IPS DF 6.9 (cell line): ENCODE data around the gene SERINC4.
"Not testable (repeated sequence)": the region's sequence is repeated elsewhere in the genome, so short reads cannot be mapped to it uniquely, and the experiment has no call there.

Source experiments
- DNase-seq: peaks from one replicate; pipeline ENCODE4 v3.0.0-alpha.2; 2013; ENCODE audit warnings: low read depth, low spot score
- H3K27ac ChIP-seq: one replicate; pipeline ENCODE4 v1.5.1; 2013; ENCODE audit warnings: low read length, control low read depth
- H3K27me3 ChIP-seq: 2 replicates; pipeline ENCODE4 v1.6.1; 2013; ENCODE audit warnings: mild to moderate bottlenecking, low read length; ENCODE audit not compliant: control insufficient read depth, insufficient read depth
- H3K36me3 ChIP-seq: 2 replicates; pipeline ENCODE4 v1.6.1; 2013; ENCODE audit warnings: low read length; ENCODE audit not compliant: control insufficient read depth, insufficient read depth
- H3K4me1 ChIP-seq: 2 replicates; pipeline ENCODE4 v1.6.1; 2013; ENCODE audit warnings: low read length; ENCODE audit not compliant: control insufficient read depth, insufficient read depth
- H3K4me3 ChIP-seq: 2 replicates; pipeline ENCODE4 v1.5.1; 2013; ENCODE audit warnings: mild to moderate bottlenecking, low read length
- H3K9me3 ChIP-seq: 2 replicates; pipeline ENCODE4 v1.6.1; 2013; ENCODE audit warnings: low read length, inconsistent platforms; ENCODE audit not compliant: control insufficient read depth, insufficient read depth
- WGBS: extraction: QIAGEN DNeasy Blood & Tissue Kit; methylation state at CpG from one replicate; pipeline ENCODE4 v1.1.7; 2013; ENCODE audit warnings: mixed read lengths, missing lambda C conversion rate; ENCODE audit not compliant: insufficient read length, insufficient coverage; 5-methylcytosine and 5-hydroxymethylcytosine counted together

The SERINC4 gene

DNA sequence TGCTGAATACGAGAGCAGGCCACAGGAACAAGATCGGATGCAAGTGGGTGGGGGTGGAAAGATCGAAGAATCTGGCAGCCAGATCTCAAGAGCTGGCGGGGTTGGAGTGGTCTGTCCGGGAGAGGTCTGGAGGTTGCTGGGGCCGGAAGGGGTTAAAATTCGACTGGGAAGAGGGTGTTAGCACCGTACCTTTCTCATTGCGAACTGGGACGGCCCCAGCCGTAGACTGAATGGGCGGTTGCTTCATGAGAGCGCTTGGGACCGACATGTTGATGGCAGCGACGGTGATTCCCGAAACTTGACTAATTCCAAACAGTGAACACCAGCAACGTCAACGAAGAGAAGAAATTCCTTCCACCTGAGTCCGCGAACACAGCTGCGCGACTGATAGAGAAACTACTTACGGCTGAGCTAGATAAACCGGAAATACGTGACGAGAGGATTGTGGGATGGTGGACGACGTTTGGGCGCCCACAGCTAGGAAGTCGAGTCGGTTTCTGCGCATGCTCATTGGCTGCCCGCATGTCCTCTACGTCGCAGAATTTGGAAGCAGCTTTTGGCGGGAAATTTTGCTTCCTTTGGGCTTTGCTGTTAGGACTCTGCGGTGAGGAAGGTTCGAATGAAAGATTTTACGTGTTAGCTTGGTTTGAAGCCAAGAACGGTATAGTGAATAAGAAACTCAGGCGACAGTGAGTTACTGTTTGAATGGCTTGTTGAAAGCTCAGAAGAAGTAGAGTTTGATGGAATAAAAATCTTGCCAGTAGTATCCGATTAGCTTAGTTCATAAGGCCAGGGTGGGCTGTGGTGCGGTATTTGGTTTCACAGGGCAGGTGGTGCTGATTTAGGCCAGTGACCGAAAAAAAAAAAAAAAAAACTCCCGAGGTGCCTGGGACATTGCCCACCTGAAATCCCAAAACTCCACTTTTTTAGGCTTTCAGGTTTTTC lies 24.6 kb upstream of the SERINC4 start, which contains the start of gene MFAP1:
Gene MFAP1 (minus strand): TSS at position 389 of the 945 bp plus-strand sequence. CDS start 121 bp downstream, at position 268.
- no peaks in the 10 kb centered on the region for H3K27me3 ChIP-seq
- WGBS = no CpG with 5 or more reads among the region's 46 CpGs
- no peaks in the 10 kb centered on the region for H3K9me3 ChIP-seq
- H3K4me1 ChIP-seq = no peaks in the 10 kb centered on the region
- peak within 1 kb of the TSS; percentile 86 for H3K4me3 ChIP-seq
- H3K27ac ChIP-seq = no peak within 1 kb of the TSS
- peak; percentile 95 for DNase-seq
- H3K36me3 ChIP-seq = no peaks in the 10 kb centered on the region

DNA sequence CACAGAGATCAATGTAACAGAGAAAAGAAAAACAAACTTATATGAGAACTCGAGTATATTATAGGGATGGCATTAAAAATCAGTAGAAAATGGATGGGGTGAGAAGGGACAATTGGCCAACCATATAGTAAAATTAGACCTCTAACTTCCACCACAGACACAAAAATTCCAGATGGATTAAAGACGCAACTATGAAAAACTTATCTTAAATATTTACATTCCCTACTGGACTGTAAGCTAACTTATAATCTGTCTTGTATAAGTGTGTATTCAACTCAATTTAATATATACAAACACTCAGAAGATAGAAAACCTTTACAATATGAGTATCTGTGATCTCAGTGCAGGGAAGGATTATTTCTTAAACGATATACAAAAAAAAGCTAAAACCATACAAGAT lies 21.5 kb upstream of the SERINC4 start:
- H3K4me1 ChIP-seq = no peaks in the 10 kb centered on the region
- WGBS = no CpG with 5 or more reads among the region's 3 CpGs
- no peak overlapping the region for H3K4me3 ChIP-seq
- no peaks in the 10 kb centered on the region for H3K9me3 ChIP-seq
- H3K27me3 ChIP-seq = no peaks in the 10 kb centered on the region
- no peak overlapping the region for H3K27ac ChIP-seq
- H3K36me3 ChIP-seq = no peaks in the 10 kb centered on the region
- no peak for DNase-seq

DNA sequence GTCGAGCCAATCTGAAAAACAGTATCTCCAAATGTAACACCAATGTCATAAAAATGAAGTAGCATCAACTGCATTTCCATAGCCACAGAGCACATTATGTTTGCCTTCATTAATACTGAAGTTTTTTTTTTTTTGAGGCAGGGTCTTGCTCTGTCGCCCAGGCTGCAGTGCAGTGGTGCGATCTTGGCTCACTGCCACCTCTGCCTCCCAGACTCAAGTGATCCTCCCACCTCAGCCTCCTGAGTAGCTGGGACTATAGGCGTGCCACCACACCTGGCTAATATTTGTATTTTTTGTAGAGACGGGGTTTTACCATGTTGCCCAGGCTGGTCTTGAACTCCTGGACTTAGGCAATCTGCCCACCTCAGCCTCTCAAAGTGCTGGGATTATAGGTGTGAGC lies 15.0 kb upstream of the SERINC4 start:
- H3K36me3 ChIP-seq = peaks cover 16% of the 10 kb centered on the region; the same call in 1 of the 2 replicates
- not testable (repeated sequence) for H3K27me3 ChIP-seq, H3K9me3 ChIP-seq, H3K4me3 ChIP-seq, H3K4me1 ChIP-seq, DNase-seq, H3K27ac ChIP-seq
- WGBS = no CpG with 5 or more reads among the region's 5 CpGs

DNA sequence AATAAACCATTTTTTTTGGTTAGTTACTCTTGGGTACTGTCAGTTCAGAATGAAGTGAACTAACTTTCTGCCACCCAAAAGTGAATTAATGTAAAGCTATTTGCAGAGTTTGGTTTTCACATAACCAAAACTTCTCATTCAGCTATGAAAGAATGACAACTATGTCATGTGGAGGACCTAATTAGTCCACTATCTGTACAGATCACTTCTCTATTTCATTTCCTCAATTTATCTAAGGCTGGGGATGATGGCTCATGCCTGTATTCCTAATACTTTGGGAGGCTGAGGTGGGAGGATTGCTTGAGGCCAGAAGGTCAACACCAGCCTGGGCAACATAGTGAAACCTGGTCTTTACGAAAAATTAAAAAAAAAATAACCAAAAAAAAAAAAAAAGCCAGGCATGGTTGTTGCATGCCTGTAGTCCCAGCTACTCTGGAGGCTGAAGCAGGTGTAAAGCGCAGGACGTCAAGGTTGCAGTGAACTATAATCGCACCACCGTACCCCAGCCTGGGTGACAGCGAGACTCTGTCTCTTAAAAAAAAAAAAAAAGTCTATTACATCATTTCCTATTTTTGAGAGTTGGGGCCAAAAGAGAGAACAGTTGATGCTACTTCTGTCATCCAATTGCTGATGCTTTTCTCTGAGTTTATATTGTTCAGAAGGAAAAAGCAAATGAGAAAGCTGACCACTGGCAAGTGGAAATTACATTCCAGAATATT lies 9.1 kb upstream of the SERINC4 start:
- Histone ChIP-seq H3K4me1 (no peaks in the 10 kb centered on the region), H3K36me3 (peaks cover 36% of the 10 kb centered on the region), H3K9me3 (no peaks in the 10 kb centered on the region), H3K4me3 (no peak overlapping the region), H3K27ac (no peak overlapping the region), H3K27me3 (no peaks in the 10 kb centered on the region)
- no CpG with 5 or more reads among the region's 6 CpGs for WGBS
- no peak for DNase-seq

DNA sequence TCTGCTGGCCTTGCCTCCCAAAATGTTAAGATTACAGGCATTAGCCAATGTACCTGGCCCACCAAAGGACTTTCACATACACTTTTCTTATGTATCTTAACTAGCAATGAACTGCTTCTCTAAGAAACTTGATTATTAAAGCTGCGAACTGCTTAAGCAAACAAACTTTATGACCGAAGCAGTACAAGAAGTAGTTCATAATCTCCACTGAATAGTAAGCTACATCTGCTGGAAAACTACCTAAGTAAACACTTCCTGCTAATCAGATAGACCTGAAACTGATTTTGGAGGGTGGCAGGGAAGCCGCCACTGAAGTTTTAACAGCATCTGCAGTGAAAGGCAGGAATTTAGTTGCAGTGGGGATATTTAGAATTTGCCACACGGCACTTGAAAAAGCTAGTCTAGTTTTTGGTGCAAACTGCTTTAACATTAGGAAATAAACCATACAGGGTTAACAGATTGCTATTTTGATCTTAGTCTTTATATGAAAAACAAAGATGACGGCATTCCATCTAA lies 8.5 kb upstream of the SERINC4 start:
- no peaks in the 10 kb centered on the region for H3K9me3 ChIP-seq
- DNase-seq = no peak
- H3K27me3 ChIP-seq = no peaks in the 10 kb centered on the region
- H3K27ac ChIP-seq = no peak overlapping the region
- peaks cover 34% of the 10 kb centered on the region for H3K36me3 ChIP-seq
- no CpG with 5 or more reads among the region's 5 CpGs for WGBS
- no peak overlapping the region for H3K4me3 ChIP-seq
- no peaks in the 10 kb centered on the region for H3K4me1 ChIP-seq

DNA sequence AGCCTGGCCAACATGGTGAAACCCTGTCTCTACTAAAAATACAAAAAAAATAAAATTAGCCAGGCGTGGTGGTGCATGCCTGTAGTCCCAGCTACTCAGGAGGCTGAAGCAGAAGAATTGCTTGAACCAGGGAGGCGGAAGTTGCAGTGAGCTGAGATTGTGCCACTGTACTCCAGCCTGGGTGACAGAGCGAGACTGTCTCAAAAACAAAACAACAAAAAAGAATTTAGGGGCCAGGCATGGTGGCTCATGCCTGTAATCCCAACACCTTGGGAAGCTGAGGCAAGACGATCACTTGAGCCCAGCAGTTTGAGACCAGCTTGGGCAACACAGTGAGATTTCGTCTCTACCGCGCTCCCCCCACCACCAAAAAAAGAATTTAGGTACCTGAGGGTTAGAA lies 2.7 kb upstream of the SERINC4 start:
- WGBS = no CpG with 5 or more reads among the region's 7 CpGs
- not testable (repeated sequence) for H3K27ac ChIP-seq

DNA sequence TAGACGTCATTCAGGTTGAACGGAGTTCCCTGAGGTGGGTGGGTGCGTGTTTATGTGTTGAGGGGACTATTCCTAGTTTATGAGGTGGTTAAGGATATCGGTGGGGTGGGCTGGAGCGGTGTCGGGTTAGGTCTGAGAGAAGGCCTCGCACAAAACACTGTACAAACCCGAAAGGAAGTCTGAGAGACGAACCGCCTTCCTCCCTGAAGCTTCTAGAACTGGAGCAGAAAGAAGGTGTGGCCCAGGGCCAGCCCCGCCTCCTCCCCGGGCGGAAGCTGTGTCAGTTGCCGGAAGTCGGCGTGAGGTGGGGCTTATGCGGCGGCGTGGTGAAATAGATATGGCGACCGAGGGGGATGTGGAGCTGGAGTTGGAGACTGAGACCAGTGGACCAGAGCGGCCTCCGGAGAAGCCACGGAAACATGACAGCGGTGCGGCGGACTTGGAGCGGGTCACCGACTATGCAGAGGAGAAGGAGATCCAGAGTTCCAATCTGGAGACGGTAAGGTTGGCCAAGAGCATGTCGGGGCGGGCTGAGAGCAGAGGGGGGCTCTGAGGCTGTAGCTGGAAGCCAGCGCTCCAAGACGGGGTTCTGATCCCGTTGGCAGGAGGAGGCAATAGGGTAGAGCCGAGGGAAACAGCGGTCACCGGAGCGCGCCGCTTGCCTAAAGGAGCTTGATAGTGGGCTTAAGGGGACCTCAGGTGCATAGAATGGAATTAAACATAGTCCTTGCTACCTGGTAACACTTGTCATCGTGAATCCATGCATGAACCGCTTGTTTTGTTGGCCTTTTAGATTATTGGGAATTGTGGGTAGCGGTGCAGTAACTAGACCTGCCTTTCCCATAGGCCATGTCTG lies 494 bp upstream of the SERINC4 start, which contains the start of gene HYPK:
Gene HYPK (plus strand): TSS at position 314 of the 856 bp plus-strand sequence. CDS start 24 bp downstream, at position 338.
- Histone ChIP-seq H3K36me3 (peaks cover 15% of the 10 kb centered on the region; the same call in 1 of the 2 replicates), H3K9me3 (no peaks in the 10 kb centered on the region), H3K4me1 (peaks cover 6% of the 10 kb centered on the region; the same call in 1 of the 2 replicates), H3K27me3 (no peaks in the 10 kb centered on the region), H3K27ac (no peak within 1 kb of the TSS), H3K4me3 (peak within 1 kb of the TSS; percentile 56)
- DNase-seq = no peak
- no CpG with 5 or more reads among the region's 44 CpGs for WGBS

More for the DNA sequence above, 2.7 kb upstream of the SERINC4 start:
- not testable (repeated sequence) for H3K4me3 ChIP-seq, DNase-seq, H3K9me3 ChIP-seq, H3K4me1 ChIP-seq, H3K27me3 ChIP-seq
- H3K36me3 ChIP-seq = peaks cover 17% of the 10 kb centered on the region; the same call in 1 of the 2 replicates

DNA sequence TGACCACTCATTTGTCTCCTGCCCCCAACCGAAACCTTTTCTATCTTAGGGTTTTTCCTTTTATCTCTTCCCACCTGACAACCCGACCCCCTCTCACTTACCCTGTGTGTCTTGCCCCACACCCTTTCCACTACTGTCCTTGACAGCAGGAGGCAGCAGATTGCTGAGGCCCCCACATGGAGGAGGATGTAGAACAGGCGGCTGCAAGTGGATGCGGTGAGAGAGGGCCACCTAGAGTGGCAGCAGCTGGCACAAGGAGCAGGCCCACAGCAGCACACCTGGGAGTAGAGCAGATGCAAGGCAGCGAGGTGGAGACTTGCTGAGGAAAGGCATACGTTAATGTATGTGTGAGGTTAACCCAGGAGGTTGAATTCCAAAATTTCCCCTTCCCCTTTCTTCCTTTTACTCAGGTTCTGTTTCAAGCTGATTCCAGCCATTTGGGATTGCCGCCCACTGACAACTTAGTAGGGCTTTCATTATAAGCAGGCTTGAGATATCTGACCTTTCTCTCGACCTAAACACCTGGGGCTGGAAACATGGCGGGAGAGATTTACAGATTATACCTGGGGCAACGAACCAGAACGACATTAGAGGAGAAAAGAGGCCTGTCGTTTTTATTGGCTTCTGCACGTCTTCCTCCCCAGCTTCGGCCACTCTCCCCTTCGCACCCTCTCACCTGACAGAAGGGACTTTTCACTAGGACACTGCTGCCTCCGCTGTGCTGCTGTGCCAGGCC lies 643 bp downstream of the SERINC4 start:
- Histone ChIP-seq H3K27me3 (no peaks in the 10 kb centered on the region), H3K36me3 (peaks cover 17% of the 10 kb centered on the region; the same call in 1 of the 2 replicates), H3K9me3 (no peaks in the 10 kb centered on the region), H3K4me1 (peaks cover 13% of the 10 kb centered on the region; the same call in 1 of the 2 replicates), H3K4me3 (no peak overlapping the region), H3K27ac (no peak overlapping the region)
- no CpG with 5 or more reads among the region's 16 CpGs for WGBS
- DNase-seq = no peak

DNA sequence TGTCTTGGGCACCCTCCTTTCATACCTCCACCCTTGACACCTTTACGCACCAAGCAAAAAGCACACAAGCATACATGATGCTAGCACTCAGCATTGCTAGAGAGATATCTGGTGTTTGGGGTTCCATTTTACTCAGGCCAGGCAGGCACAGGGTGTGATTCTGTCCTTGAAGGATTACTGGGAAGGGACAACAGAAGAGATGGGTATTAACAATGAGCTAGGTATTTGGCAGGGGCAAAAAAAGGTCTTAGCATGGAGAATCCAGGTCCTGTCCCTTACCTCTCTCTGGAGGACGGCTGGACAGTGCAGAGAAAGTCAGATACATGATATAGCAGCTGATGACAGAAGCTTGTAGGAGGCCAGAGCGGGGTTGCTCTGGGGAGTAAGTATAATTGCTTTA lies 3.5 kb downstream of the SERINC4 start:
- Histone ChIP-seq H3K4me3 (no peak overlapping the region), H3K4me1 (peaks cover 17% of the 10 kb centered on the region; the same call in 1 of the 2 replicates), H3K27ac (no peak overlapping the region), H3K9me3 (no peaks in the 10 kb centered on the region), H3K36me3 (peaks cover 23% of the 10 kb centered on the region), H3K27me3 (no peaks in the 10 kb centered on the region)
- DNase-seq = no peak
- WGBS = no CpG with 5 or more reads among the region's 3 CpGs
